GM19468 (cell line): ENCODE results near the gene PHF13.
"Not testable (repeated sequence)": the region's sequence is repeated elsewhere in the genome, so short reads cannot be mapped to it uniquely, and the experiment has no call there.

Experiments used
- ATAC-seq: cut with Tn5 transposase; IDR thresholded peaks from one replicate; pipeline ENCODE4 v1.9.1; 2021; ENCODE audit warnings: mild to moderate bottlenecking, moderate library complexity, moderate number of reproducible peaks; ENCODE audit not compliant: unreplicated experiment; ENCODE audit errors: extremely low read depth

PHF13 gene

DNA sequence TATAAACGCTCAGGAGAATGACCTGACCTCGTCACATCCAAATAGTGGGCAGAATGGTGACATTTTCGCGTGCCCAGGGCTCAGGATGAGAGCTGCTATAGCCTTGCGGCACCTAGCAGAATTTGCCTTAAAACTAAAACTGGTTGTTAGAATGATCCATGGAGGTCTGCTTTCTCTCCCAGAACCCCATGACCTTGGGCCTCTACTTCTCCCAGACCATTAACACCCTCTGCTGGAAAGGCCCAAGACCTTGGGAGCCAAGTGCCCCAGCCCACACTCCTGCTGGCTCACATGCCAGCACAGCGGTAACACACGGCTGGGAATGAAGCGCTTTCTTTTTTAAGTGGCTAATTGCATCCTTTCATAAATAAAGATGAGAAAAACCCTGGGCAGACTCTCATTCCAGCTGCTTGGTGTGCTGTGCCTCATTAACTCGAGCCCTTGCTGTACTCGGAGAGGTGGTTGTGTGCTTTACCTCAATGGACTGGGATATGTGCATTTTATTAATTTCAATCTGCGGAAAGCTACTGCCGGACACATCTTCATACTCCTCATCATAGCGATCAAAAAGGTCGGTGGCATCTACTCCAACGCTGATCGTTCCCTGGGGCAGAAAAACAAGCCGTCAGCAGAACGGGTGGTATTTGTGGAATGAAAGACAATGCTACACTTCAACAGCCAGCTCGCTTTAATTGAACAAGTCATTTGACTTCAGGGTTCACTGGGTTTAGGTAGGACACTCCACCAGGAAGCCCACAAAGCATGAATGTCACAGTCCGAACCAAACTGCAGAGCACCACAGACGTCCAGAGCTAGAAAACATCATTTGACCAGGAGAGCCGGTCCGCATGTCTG is 40.1 kb downstream of the PHF13 start:
- no peak for ATAC-seq

DNA sequence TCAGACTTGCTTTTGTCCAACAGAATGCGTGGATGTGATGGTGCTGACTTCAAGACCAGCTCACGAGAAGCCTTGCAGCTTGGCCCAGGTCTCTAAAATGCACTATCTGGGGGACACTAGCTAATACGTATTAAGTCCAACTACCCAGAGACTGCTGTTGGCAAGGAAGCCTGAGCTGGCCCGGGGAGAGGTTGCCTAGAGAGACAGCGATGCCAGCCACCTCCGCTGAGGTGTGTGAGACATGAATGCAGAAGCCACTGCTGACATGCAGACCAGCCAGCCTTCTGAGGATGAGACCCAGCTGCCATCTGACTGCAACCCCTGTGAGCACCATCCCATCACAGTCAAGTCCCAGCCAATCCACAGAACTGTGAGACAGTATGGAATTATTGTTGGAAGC is 43.6 kb downstream of the PHF13 start:
- ATAC-seq, result no peak

DNA sequence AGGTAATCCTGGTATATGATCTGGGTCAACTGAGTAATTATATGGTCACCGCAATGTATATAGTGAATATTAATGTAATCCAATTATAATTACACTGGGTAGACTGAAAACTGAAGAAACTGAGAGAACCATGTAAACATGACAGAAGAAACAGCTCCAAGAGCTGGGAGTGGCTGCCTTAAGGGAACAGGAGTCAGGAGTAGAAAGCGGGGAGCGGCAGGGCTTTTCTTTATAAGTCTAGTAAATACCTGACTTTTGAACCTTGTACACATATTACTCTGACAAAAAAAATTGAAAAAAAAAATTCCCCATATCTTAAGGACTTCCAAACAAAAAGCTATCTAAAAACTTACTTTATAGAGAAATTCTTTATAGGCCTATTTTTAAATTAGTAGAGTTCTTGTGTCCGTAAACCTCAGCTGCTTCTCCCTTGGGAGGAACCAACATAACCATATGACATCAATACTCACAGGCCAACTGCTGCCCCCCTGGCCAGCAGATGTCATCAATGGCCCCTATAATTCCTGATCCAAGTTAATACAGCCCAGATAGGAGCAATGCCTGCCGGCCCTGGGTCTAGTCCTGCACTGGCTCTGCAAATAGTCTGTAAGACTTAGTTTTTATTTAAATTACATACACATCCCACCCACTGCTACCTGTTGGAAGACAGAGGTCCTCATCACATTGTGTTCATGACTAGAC is 45.0 kb downstream of the PHF13 start:
- ATAC-seq, result no peak

DNA sequence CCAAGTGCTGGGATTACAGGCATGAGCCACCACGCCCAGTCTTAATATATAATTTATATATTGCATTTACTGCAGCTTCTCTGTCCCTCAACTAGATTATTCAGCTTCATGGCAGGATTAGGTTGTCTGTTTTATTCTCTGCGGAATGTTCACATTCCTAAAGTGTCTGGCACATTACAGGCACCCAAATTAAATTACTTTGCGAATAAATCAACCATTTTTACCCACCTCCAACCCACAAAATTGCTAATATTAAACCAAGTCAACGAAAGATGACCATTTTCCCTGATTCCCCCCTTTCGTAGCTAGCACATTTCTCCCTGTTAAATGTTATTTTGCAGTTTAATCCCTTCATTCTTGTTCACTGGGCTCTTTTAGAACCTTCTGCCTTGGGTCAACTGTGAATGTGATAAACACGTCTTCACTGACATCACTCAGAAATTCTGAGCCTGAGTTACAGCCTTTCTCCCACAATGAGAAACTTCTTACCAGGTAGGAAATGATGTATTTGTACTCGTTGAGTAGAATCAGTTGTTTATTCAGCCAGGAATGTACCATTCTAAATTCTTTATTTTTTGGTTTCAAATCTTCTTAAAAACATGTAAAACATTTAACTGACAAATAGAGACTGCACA is 47.0 kb downstream of the PHF13 start:
- no peak for ATAC-seq

DNA sequence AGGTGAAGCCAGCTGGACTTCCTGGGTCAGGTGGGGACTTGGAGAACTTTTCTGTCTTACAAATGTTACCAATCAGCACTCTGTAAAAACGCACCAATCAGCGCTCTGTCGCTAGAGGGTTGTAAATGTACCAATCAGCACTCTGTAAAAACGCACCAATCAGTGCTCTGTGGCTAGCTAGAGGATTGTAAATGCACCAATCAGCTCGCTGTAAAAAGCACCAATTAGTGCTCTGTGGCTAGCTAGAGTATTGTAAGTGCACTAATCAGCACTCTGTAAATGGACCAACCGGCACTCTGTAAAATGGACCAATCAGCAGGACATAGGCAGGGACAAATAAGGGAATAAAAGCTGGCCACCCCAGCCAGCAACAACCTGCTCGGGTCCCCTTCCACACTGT is 48.9 kb downstream of the PHF13 start:
- ATAC-seq, result not testable (repeated sequence)

DNA sequence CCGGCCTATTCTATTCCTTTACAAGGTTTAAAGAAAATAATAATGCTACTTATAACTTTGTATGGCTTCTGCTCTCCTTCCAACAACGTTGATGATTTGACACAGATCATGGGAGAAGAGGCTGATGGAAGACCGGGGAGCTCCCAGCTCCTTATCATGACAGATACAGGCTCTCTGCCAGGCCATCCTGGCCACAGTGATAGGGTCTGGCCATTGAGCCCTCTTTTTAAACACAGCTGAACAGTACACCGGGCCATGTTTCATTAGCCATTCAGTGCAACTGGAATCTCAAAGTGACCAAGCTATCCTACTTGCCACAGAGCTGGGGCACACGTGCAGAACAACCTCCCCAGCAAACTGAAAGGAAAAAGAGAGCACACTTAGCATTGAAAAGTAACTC is 53.2 kb downstream of the PHF13 start:
- ATAC-seq, result no peak

DNA sequence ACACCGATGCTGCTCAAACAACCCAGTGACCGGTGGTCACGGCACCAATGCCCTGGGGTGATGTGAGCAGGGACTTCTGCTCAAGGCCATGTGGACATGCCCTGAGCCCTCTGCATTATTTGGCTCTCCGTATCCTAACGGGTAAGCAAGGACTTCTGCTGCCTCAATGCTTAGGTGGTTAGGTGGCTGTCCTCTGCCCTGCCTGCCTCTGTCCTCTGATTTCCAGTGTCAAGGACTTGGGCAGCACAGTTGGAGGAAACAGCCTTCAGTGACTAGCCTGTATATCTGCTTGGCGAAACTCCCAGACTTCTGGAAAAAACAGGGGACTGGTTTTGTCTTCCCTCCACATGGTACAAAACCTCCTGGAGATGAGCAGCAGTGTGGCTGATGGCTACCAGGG is 53.6 kb downstream of the PHF13 start:
- ATAC-seq, result no peak

DNA sequence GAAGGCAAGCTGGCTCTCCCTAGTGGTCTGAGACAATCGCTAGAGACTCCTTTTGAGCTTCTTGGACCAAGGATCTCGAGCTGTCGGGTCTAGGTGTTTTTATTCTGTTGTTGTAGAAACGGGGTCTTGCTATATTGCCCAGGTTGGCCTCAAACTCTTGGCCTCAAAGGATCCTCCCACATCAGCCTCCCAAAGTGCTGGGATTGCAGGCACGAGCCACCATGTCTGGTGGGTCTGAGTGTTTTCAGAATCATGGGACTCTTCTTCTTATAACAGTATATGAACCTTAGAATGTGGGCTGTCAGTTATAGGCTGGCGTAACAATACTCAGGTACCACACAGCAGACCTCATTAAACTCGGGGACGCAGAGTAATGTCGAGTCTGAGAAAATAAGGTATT is 55.0 kb downstream of the PHF13 start:
- no peak for ATAC-seq

DNA sequence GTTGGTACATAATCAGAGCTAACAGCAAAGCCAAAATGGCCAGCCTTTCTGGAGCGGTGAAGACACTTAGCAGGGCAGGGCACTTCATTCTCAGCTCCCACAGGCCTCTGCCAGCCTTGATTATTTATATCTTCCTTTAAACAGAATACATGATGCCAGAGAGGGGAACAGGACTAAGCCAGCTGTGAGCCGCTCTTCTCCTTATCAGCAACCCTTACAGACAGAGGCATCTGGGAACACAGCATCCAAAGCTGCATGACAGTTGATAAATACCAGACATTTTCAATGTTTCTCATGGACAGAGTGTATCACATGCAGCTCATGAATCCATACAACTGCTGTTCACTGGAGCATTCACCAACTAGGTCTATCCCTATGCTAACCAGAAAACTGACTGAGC is 59.0 kb downstream of the PHF13 start:
- no peak for ATAC-seq
